DMS114 treated with DMSO at 0.1 percent for 48 hours (cell line): ENCODE data around the gene EGFL7.

Experiments used
- DNase-seq: peaks from one replicate; lab custom pipeline; 2025; ENCODE audit not compliant: unreplicated experiment; lab: John Stamatoyannopoulos, UW

The EGFL7 gene

GRCh38 chr9:136643596-136644342 is 18.9 kb upstream of the EGFL7 start:
- DNase-seq, result no peak

GRCh38 chr9:136644343-136644592 is 18.4 kb upstream of the EGFL7 start:
- DNase-seq, result no peak

- DNase-seq, result no peak
Measured at GRCh38 chr9:136644593-136645351, 17.9 kb upstream of the EGFL7 start.

- DNase-seq, result no peak
Measured at GRCh38 chr9:136645352-136645902, 17.3 kb upstream of the EGFL7 start.

GRCh38 chr9:136645903-136646754 is 16.6 kb upstream of the EGFL7 start:
- DNase-seq, result no peak

- no peak for DNase-seq
Measured at GRCh38 chr9:136646827-136647711, 15.6 kb upstream of the EGFL7 start.

GRCh38 chr9:136648751-136649150 is 14.0 kb upstream of the EGFL7 start:
- no peak for DNase-seq

- DNase-seq, result no peak
Measured at GRCh38 chr9:136650021-136650420, 12.7 kb upstream of the EGFL7 start.

GRCh38 chr9:136650648-136651047 is 12.1 kb upstream of the EGFL7 start:
- no peak for DNase-seq

- no peak for DNase-seq
Measured at GRCh38 chr9:136651860-136652259, 10.9 kb upstream of the EGFL7 start.

- DNase-seq, result no peak
Measured at GRCh38 chr9:136653323-136654079, 9.2 kb upstream of the EGFL7 start.

- DNase-seq, result no peak
Measured at GRCh38 chr9:136654820-136655535, 7.7 kb upstream of the EGFL7 start.

GRCh38 chr9:136655536-136656182 is 7.1 kb upstream of the EGFL7 start:
- no peak for DNase-seq

GRCh38 chr9:136656183-136656738 is 6.5 kb upstream of the EGFL7 start:
- no peak for DNase-seq

- no peak for DNase-seq
Measured at GRCh38 chr9:136656795-136657611, 5.7 kb upstream of the EGFL7 start.

GRCh38 chr9:136657974-136658848 is 4.5 kb upstream of the EGFL7 start:
- no peak for DNase-seq
